ENCODE results near the gene TMEM134.

DNA sequence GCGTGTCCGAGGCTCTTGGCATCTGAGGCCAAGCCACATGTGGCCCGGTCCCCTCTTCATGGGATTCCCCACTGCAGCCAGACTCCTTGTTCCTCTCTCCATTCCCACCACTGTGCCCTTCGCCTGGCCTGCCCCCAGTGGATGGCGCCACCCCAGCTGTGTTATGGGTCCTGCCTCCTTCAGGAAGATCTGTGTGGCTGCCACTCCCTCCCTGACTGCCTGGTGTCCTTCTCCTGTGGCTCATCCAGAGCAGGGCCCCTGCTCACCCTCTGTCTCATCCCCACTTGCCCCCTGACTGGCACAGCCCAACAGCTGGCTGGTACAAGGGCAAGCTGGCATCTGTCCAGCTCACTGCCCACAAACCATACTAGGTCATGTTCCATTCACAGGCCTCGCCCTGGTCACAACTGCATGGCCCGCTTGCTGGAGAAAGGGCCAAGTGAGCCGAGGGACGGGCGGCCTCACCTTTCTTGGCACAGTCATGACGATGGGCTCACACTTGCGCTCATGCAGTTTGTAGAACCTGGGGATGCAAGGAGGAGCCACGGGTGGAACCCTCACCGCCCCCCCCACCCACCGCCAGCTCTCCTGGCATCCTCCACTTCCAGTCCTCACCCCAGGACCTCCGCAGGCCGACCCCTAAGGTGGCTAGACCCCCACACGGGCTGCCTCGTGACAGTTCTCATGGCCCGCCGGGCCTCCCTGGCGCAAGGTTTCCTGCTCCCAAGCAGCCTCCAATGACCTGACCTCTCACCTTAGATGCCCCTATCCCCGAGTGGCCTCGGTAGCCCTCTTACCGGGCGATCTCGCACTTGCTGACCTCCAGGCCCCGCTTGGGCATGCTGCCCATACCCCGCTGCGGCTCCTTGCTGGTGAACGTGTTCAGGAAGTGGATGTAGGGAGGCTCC is 29.5 kb downstream of the TMEM134 start:
- no peak for TF ChIP-seq POLR2A (IDR thresholded peaks at IDR 0.05)
- TF ChIP-seq, protein P1, sequence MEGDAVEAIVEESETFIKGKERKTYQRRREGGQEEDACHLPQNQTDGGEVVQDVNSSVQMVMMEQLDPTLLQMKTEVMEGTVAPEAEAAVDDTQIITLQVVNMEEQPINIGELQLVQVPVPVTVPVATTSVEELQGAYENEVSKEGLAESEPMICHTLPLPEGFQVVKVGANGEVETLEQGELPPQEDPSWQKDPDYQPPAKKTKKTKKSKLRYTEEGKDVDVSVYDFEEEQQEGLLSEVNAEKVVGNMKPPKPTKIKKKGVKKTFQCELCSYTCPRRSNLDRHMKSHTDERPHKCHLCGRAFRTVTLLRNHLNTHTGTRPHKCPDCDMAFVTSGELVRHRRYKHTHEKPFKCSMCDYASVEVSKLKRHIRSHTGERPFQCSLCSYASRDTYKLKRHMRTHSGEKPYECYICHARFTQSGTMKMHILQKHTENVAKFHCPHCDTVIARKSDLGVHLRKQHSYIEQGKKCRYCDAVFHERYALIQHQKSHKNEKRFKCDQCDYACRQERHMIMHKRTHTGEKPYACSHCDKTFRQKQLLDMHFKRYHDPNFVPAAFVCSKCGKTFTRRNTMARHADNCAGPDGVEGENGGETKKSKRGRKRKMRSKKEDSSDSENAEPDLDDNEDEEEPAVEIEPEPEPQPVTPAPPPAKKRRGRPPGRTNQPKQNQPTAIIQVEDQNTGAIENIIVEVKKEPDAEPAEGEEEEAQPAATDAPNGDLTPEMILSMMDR (IDR thresholded peaks at IDR 0.05) = no peak

Measured in suprapubic skin (tissue), 3 donors.